TTC549 (cell line): ENCODE measurements around the gene FOXN3.
"Not testable (repeated sequence)": the region's sequence is repeated elsewhere in the genome, so short reads cannot be mapped to it uniquely, and the experiment has no call there.

Experiments
- FAIRE-seq: peaks from 2 replicates; lab custom pipeline; 2012; peaks lifted over from hg19 to GRCh38; lab: Jason Lieb, UNC

FOXN3 gene

GRCh38 chr14:89162586-89162985, 254.4 kb downstream of the FOXN3 start:
- FAIRE-seq, result no peak

- FAIRE-seq, result no peak
Observed at GRCh38 chr14:89160437-89160836, 256.6 kb downstream of the FOXN3 start.

- no peak for FAIRE-seq
Observed at GRCh38 chr14:89158701-89159100, 258.3 kb downstream of the FOXN3 start.

DNA sequence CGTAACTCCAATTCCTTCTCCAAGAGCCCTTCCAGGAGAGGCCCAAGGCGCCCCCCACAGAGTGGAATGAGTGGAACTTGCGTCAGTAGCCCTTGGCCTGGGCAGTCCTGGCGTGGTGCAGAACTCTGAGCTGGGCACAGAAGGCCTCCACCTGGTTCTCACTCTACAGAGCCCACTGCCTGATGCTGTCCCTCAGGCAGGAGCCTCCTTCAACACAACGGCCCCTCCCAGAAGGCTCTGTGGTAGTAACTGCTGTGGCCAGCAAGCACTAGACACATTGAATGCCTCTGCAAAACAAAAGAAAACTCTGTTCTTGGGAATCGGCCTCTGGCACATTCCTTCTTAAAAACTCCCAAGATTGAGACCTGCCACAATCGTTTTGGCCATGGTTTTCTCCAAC, 258.9 kb downstream of the FOXN3 start:
- FAIRE-seq, result not testable (repeated sequence)

GRCh38 chr14:89155491-89155890, 261.5 kb downstream of the FOXN3 start:
- FAIRE-seq, result no peak

- FAIRE-seq, result not testable (repeated sequence)
Observed at GRCh38 chr14:89151693-89152092, 265.3 kb downstream of the FOXN3 start.

DNA sequence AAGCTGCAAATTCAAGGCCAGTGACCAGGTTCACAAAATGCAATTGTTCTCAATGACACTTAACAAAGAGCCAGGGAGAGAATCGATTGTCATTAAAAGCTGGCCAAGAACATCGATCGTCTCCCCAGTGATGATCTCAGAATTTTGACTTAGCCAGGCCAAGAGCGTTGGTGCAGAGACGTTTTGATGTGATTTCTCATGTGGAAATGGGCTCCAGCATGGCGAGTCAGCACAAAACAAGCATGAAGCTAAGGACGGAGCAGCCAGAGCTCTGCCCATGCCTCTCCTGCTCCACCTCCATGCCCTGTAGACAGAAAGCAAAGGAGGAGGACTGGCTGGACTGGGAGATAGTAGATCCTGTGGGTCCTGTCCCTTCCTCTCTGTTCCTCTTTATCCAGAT, 270.8 kb downstream of the FOXN3 start:
- FAIRE-seq, result no peak

- FAIRE-seq, result no peak
Observed at GRCh38 chr14:89144642-89145041, 272.4 kb downstream of the FOXN3 start.

- no peak for FAIRE-seq
Observed at GRCh38 chr14:89144066-89144465, 273.0 kb downstream of the FOXN3 start.

GRCh38 chr14:89143595-89143994, 273.4 kb downstream of the FOXN3 start:
- no peak for FAIRE-seq

GRCh38 chr14:89142366-89142765, 274.7 kb downstream of the FOXN3 start:
- no peak for FAIRE-seq

DNA sequence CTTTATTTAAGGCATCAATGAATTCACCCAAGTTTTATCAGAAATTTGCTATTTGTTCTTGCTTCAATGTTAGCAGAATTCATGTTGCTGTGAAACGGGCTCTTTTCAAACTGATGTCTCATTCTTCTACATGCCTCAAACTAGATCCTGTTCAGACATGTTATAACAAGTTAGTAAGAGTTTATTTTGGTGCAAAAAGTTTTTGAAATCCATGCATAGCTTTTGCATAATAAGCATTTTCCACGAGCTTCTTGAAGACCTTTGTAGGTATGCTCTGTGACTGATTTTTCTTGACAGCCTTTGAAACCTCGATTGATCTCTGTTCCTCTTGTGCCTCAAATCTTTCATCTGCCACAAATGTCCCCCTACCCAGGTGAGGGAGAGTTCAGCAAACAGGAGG, 275.2 kb downstream of the FOXN3 start:
- FAIRE-seq, result no peak

GRCh38 chr14:89140326-89140725, 276.7 kb downstream of the FOXN3 start:
- no peak for FAIRE-seq

DNA sequence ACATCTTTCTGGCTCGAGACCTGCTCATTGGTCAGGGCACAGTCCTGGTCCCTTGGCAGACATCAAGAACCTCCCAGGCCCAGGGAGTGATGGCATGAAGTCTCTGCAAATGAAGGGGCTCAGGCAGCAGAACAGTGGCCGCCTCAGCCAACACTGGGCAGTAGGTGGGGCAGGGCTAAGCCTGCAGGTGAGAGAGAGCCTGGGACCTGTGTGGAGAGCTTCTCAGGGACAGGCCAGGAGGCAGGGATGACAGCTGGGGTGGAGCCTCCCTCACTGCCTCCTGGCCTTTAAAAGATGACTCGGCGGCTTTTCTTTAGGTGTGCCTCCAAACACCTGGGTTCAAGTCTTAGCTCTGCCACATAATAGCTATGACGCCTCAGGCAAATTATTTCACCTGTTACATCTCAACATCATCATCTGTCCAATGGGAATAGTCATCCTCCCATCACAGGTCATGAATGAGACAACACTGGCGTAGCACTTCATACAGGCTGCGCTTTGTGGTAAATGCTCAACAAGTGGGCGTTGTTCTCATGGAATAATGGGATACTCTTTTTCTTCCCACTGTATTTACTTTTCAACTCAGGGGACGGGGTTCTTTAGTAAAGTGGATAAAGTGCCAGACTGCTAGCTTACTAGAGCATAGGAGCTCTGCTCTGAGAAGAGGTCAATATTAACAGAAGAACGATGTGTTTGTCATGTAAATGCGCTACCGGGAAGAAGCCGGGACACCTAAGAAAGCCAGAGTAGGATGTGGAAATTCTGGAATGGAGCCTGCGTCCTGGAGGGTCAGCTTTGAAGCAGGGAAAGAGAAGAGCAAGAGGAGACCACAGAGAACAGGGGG, 277.4 kb downstream of the FOXN3 start:
- no peak for FAIRE-seq

DNA sequence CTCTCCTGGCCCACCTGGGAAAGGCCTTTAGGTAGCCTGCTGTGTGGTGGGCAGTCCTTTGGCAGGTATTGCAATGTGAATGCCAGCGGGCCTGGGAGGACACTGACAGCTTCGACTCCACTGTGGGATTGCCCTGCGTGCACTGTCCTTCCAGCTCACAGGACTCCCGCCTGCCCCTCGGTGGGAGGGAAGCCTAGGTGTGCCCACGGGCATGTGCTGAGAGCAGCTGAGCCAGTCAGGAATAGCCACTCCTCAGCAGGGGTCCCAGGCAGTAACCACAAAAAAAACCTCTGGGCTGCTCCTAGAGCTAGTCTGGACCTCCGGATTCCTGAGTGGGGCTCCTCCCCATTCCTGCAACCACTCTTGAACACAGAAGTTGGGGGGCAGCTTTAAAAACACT, 278.2 kb downstream of the FOXN3 start:
- no peak for FAIRE-seq

- no peak for FAIRE-seq
Observed at GRCh38 chr14:89137526-89138163, 279.4 kb downstream of the FOXN3 start.

- no peak for FAIRE-seq
Observed at GRCh38 chr14:89136587-89136986, 280.4 kb downstream of the FOXN3 start.

DNA sequence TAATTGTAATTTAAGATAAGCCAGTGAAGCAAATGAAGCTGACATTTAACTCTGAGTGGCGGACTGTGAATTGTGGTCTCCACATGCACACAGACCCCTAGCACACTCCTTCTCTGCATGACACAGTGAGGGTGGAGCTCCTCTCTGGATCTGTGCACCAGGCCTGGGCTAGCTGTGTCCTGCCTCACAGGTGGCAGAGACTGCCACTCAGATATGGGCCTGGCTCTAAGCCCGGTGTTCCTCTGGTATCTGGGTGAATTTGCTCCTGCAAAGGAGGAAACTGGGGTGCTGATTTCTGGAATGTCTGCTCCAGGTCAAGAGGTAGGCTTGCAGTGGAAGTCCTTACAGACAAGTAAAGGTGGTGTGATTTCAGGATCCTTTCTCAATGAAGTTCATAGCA, 282.4 kb downstream of the FOXN3 start:
- no peak for FAIRE-seq

DNA sequence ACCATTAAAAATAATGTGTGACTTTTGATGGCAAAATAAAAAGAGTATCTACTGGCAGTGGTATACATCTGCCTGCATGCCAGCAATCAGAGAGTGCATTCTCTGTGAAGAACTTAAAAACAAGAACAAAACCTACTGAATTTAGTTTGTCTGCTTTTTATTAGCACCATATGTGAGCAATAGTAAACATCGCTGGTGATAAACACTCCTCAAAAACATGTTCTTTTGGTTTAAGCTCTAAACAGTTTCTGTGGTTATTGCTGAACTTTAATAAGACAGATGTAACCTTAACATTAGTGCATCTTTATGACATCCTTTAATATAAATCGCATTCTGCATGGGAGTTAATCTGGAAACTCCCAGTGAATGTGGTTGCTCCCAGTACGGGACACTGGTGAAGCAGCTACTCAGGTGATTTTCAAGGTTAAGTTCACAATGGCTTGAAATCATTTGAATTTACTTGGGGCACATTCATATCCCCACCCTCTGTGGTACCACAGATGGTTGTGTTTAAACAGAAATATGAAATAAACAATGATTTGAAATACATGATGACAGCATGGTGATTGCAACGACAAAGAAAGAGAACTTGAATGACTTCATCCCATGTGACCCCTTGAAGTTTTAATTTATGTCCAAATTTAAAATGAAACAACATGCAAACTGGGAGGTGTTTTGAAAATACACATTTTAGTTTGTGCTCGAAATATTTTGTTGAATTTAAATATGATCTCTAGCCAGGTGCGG, 285.9 kb downstream of the FOXN3 start:
- no peak for FAIRE-seq

DNA sequence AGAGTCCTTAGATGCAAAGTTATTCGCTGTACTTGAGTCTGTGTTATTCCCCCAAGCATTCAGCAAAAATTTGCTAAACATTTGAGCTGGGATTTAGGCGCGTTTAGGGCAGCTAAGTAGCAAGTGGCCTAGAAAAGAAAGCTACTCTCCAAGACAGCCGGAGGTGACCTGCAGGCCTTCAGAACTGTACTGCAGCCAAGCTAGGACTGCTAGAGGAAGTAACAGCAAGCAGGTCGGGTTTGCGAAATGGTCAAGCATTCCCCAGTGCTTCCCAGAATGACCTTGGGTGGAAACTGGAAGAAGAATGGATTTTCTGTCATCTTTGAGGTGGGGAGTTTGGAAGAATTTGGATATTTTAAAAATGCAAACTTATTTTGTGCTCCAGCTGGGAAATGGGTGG, 287.5 kb downstream of the FOXN3 start:
- FAIRE-seq, result no peak

- FAIRE-seq, result no peak
Observed at GRCh38 chr14:89128311-89129026, 288.6 kb downstream of the FOXN3 start.

DNA sequence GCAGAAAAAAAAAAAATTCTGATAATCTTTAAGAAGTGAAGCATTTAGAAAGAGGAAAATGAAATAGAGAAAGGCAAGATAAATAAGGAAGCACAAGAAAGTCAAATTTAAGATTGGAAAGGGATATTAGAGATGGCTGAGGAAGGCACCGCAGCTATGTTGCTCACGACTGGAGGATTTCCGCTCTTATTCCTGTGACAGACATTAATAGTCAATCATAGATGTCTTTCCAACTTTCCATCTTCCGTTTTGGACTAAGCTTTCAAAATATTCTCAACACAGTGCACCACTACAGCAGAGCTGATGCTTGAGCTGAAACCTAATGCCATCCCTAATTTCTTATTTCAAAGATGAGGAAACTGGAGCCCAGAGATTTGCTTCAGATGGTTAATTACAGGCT, 290.6 kb downstream of the FOXN3 start:
- no peak for FAIRE-seq

- no peak for FAIRE-seq
Observed at GRCh38 chr14:89125216-89125615, 291.8 kb downstream of the FOXN3 start.
